GM19463 (cell line): Measurements from ENCODE around the gene DIS3L2.
"Not testable (repeated sequence)": the region's sequence is repeated elsewhere in the genome, so short reads cannot be mapped to it uniquely, and the experiment has no call there.

Experiments
- ATAC-seq: cut with Tn5 transposase; IDR thresholded peaks from one replicate; pipeline ENCODE4 v1.9.1; 2021; ENCODE audit warnings: mild to moderate bottlenecking, moderate library complexity; ENCODE audit not compliant: unreplicated experiment

The DIS3L2 gene

GRCh38 chr2:232111551-232111950, 150.0 kb downstream of the DIS3L2 start:
- no peak for ATAC-seq

GRCh38 chr2:232113821-232114220, 152.3 kb downstream of the DIS3L2 start:
- no peak for ATAC-seq

GRCh38 chr2:232115728-232116361, 154.3 kb downstream of the DIS3L2 start:
- not testable (repeated sequence) for ATAC-seq

GRCh38 chr2:232116852-232117251, 155.3 kb downstream of the DIS3L2 start:
- ATAC-seq = no peak

- no peak for ATAC-seq
These were observed 155.9 kb downstream of the DIS3L2 start for GRCh38 chr2:232117413-232117812.

GRCh38 chr2:232120911-232121310, 159.4 kb downstream of the DIS3L2 start:
- no peak for ATAC-seq

GRCh38 chr2:232124309-232124708, 162.8 kb downstream of the DIS3L2 start:
- ATAC-seq = no peak

GRCh38 chr2:232126301-232127099, 165.0 kb downstream of the DIS3L2 start:
- no peak for ATAC-seq

GRCh38 chr2:232129483-232129882, 168.0 kb downstream of the DIS3L2 start:
- ATAC-seq = no peak

GRCh38 chr2:232132181-232132580, 170.7 kb downstream of the DIS3L2 start:
- ATAC-seq = no peak

- no peak for ATAC-seq
These were observed 171.6 kb downstream of the DIS3L2 start for GRCh38 chr2:232133078-232133477.

GRCh38 chr2:232134939-232135338, 173.4 kb downstream of the DIS3L2 start:
- no peak for ATAC-seq

GRCh38 chr2:232137356-232138147, 176.0 kb downstream of the DIS3L2 start:
- no peak for ATAC-seq

- no peak for ATAC-seq
These were observed 176.9 kb downstream of the DIS3L2 start for GRCh38 chr2:232138441-232138840.

GRCh38 chr2:232139171-232139594, 177.7 kb downstream of the DIS3L2 start:
- ATAC-seq = no peak

- ATAC-seq = no peak
These were observed 178.5 kb downstream of the DIS3L2 start for GRCh38 chr2:232139786-232140562.

GRCh38 chr2:232141591-232141990, 180.1 kb downstream of the DIS3L2 start:
- ATAC-seq = no peak

- ATAC-seq = no peak
These were observed 180.5 kb downstream of the DIS3L2 start for GRCh38 chr2:232142049-232142448.

GRCh38 chr2:232142502-232142901, 181.0 kb downstream of the DIS3L2 start:
- no peak for ATAC-seq

- ATAC-seq = no peak
These were observed 184.8 kb downstream of the DIS3L2 start for GRCh38 chr2:232146294-232146693.
